Mammary epithelial cell (primary cell): ENCODE results near the gene CCNJ.

Experiments used
- CTCF ChIP-seq, 2 donors: IDR thresholded peaks in 1 of 2; conservative IDR thresholded peaks in 1 of 2; 2 replicates each; pipeline ENCODE4 v1.5.1; 2011 to 2012; ENCODE audit warnings: inconsistent platforms in 2 of 2, low read length in 2 of 2, mild to moderate bottlenecking in 2 of 2, control low read depth in 1 of 2, low read depth in 1 of 2; ENCODE audit not compliant: insufficient read depth in 1 of 2; ENCODE audit errors: extremely low read depth in 1 of 2
- EZH2 ChIP-seq: IDR thresholded peaks from 2 replicates; pipeline ENCODE4 v1.6.1; 2012; ENCODE audit warnings: low read length, inconsistent platforms, borderline replicate concordance

- no peak for TF ChIP-seq CTCF (conservative IDR thresholded peaks at IDR 0.05 in 1 of 2, IDR thresholded peaks at IDR 0.05 in 1 of 2; ENCODE audit: extremely low read depth in 1 of 2, insufficient read depth in 1 of 2, low read depth in 1 of 2, low read length in 2 of 2)
- no peak for TF ChIP-seq EZH2
These were observed 10.6 kb downstream of the CCNJ start for GRCh38 chr10:96053985-96054384.
